ENCODE measurements around the gene STARD4.

DNA sequence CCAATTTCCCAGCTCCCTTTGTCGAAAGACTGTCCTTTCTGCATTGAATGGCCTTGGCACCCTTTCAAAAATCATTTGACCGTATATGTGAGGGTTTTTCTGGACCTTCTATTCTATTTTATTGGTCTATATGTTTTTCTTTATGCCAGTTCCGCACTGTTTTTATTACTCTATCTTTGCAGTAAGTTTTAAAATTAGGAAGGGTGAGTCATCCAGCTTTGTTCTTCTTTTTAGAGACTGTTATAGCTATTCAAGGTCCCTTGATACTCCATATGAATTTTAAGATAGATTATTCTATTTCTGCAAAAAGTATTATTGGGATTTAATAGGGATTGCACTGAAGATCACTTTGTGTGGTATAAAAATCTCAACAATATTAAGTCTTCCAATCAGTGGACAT is 44.2 kb upstream of the STARD4 start:
- TF ChIP-seq POLR2A (IDR thresholded peaks at IDR 0.05), result no peak
- no peak for TF ChIP-seq POLR2AphosphoS5 (IDR thresholded peaks at IDR 0.05)
- TF ChIP-seq, protein P1, sequence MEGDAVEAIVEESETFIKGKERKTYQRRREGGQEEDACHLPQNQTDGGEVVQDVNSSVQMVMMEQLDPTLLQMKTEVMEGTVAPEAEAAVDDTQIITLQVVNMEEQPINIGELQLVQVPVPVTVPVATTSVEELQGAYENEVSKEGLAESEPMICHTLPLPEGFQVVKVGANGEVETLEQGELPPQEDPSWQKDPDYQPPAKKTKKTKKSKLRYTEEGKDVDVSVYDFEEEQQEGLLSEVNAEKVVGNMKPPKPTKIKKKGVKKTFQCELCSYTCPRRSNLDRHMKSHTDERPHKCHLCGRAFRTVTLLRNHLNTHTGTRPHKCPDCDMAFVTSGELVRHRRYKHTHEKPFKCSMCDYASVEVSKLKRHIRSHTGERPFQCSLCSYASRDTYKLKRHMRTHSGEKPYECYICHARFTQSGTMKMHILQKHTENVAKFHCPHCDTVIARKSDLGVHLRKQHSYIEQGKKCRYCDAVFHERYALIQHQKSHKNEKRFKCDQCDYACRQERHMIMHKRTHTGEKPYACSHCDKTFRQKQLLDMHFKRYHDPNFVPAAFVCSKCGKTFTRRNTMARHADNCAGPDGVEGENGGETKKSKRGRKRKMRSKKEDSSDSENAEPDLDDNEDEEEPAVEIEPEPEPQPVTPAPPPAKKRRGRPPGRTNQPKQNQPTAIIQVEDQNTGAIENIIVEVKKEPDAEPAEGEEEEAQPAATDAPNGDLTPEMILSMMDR (IDR thresholded peaks at IDR 0.05), result no peak
- TF ChIP-seq EP300 (IDR thresholded peaks at IDR 0.05), result no peak
